ENCODE data around the gene C12orf43.
A peak's percentile ranks its signal among the peaks of the same experiment; 100 is the strongest.

The C12orf43 gene

GRCh38 chr12:120979220-120979861 is 36.9 kb downstream of the C12orf43 start:
- no peaks in the 10 kb centered on the region for H3K4me1 Mint-ChIP-seq

GRCh38 chr12:120978296-120979219 is 37.7 kb downstream of the C12orf43 start, which contains the start of gene HNF1A:
TSS of gene HNF1A (plus strand) at chr12:120978543. CDS start at chr12:120978769, 226 bp downstream.
- Mint-ChIP-seq H3K27ac (no peak within 1 kb of the TSS), H3K4me1 (no peaks in the 10 kb centered on the region), H3K4me3 (no peak within 1 kb of the TSS), H3K36me3 (no peaks in the 10 kb centered on the region), H3K9me3 (no peaks in the 10 kb centered on the region), H3K27me3 (no peaks in the 10 kb centered on the region)

More at GRCh38 chr12:120979220-120979861, 36.9 kb downstream of the C12orf43 start:
- H3K36me3 Mint-ChIP-seq, result no peaks in the 10 kb centered on the region
- no peak overlapping the region for H3K4me3 Mint-ChIP-seq
- no peaks in the 10 kb centered on the region for H3K9me3 Mint-ChIP-seq
- no peak overlapping the region for H3K27ac Mint-ChIP-seq
- H3K27me3 Mint-ChIP-seq, result no peaks in the 10 kb centered on the region

GRCh38 chr12:120977531-120978295 is 38.6 kb downstream of the C12orf43 start:
- no peak overlapping the region for H3K4me3 Mint-ChIP-seq
- no peak overlapping the region for H3K27ac Mint-ChIP-seq
- no peaks in the 10 kb centered on the region for H3K36me3 Mint-ChIP-seq
- H3K27me3 Mint-ChIP-seq, result no peaks in the 10 kb centered on the region
- no peaks in the 10 kb centered on the region for H3K9me3 Mint-ChIP-seq
- H3K4me1 Mint-ChIP-seq, result no peaks in the 10 kb centered on the region

GRCh38 chr12:120972870-120973543 is 43.3 kb downstream of the C12orf43 start:
- no peak overlapping the region for H3K27ac Mint-ChIP-seq
- H3K36me3 Mint-ChIP-seq, result no peaks in the 10 kb centered on the region
- H3K4me1 Mint-ChIP-seq, result peaks cover 8% of the 10 kb centered on the region
- H3K9me3 Mint-ChIP-seq, result no peaks in the 10 kb centered on the region
- H3K4me3 Mint-ChIP-seq, result no peak overlapping the region
- H3K27me3 Mint-ChIP-seq, result no peaks in the 10 kb centered on the region

- Mint-ChIP-seq H3K27ac (no peak overlapping the region), H3K9me3 (no peaks in the 10 kb centered on the region), H3K4me1 (peaks cover 8% of the 10 kb centered on the region), H3K27me3 (no peaks in the 10 kb centered on the region), H3K4me3 (no peak overlapping the region), H3K36me3 (no peaks in the 10 kb centered on the region)
These were observed 44.7 kb downstream of the C12orf43 start for GRCh38 chr12:120971299-120972180.

GRCh38 chr12:120970310-120970709 is 46.0 kb downstream of the C12orf43 start:
- Mint-ChIP-seq H3K9me3 (no peaks in the 10 kb centered on the region), H3K4me1 (peaks cover 8% of the 10 kb centered on the region), H3K4me3 (no peak overlapping the region), H3K36me3 (no peaks in the 10 kb centered on the region), H3K27ac (no peak overlapping the region), H3K27me3 (no peaks in the 10 kb centered on the region)

GRCh38 chr12:120965534-120966091 is 50.7 kb downstream of the C12orf43 start:
- Mint-ChIP-seq H3K36me3 (no peaks in the 10 kb centered on the region), H3K27ac (no peak overlapping the region), H3K4me1 (peaks cover 17% of the 10 kb centered on the region), H3K27me3 (no peaks in the 10 kb centered on the region), H3K4me3 (no peak overlapping the region), H3K9me3 (no peaks in the 10 kb centered on the region)

- no peaks in the 10 kb centered on the region for H3K27me3 Mint-ChIP-seq
- H3K36me3 Mint-ChIP-seq, result no peaks in the 10 kb centered on the region
- H3K4me1 Mint-ChIP-seq, result peaks cover 28% of the 10 kb centered on the region
- H3K27ac Mint-ChIP-seq, result no peak overlapping the region
- H3K4me3 Mint-ChIP-seq, result no peak overlapping the region
- H3K9me3 Mint-ChIP-seq, result no peaks in the 10 kb centered on the region
These were observed 52.0 kb downstream of the C12orf43 start for GRCh38 chr12:120964298-120964697.

GRCh38 chr12:120962532-120963020 is 53.7 kb downstream of the C12orf43 start:
- peaks cover 33% of the 10 kb centered on the region for H3K4me1 Mint-ChIP-seq
- no peak overlapping the region for H3K4me3 Mint-ChIP-seq

GRCh38 chr12:120961604-120962531 is 54.4 kb downstream of the C12orf43 start:
- Mint-ChIP-seq H3K4me1 (peaks cover 33% of the 10 kb centered on the region), H3K36me3 (no peaks in the 10 kb centered on the region), H3K27me3 (no peaks in the 10 kb centered on the region), H3K4me3 (no peak overlapping the region), H3K9me3 (no peaks in the 10 kb centered on the region), H3K27ac (no peak overlapping the region)

More at GRCh38 chr12:120962532-120963020, 53.7 kb downstream of the C12orf43 start:
- Mint-ChIP-seq H3K27me3 (no peaks in the 10 kb centered on the region), H3K27ac (no peak overlapping the region), H3K36me3 (no peaks in the 10 kb centered on the region), H3K9me3 (no peaks in the 10 kb centered on the region)

- Mint-ChIP-seq H3K4me3 (no peak overlapping the region), H3K9me3 (no peaks in the 10 kb centered on the region), H3K4me1 (peaks cover 33% of the 10 kb centered on the region), H3K27me3 (no peaks in the 10 kb centered on the region), H3K36me3 (no peaks in the 10 kb centered on the region), H3K27ac (peak overlapping the region; percentile 30)
These were observed 55.6 kb downstream of the C12orf43 start for GRCh38 chr12:120960657-120961056.

GRCh38 chr12:120959111-120959878 is 57.0 kb downstream of the C12orf43 start:
- Mint-ChIP-seq H3K4me3 (peak overlapping the region; percentile 52), H3K27me3 (no peaks in the 10 kb centered on the region), H3K9me3 (no peaks in the 10 kb centered on the region), H3K27ac (peak overlapping the region; percentile 35), H3K36me3 (no peaks in the 10 kb centered on the region), H3K4me1 (peaks cover 33% of the 10 kb centered on the region)

Measured in activated naive CD4-positive, alpha-beta T cell treated with anti-CD3 and anti-CD28 coated beads, Interleukin-2, amount 50 U/mL, for 24 hours (primary cell).